GM23248 (cell line): ENCODE data around the gene CLCF1.

Source experiments
- EZH2 ChIP-seq: fragments of 200-600 bp; sonication (generic); IDR thresholded peaks from 2 replicates; pipeline ENCODE4 v1.6.1; 2018; ENCODE audit warnings: antibody characterized with exemption, mild to moderate bottlenecking; ENCODE audit not compliant: insufficient read depth, poor library complexity, severe bottlenecking
- EZH2phosphoT487 ChIP-seq: fragments of 200-600 bp; sonication (generic); IDR thresholded peaks from 2 replicates; pipeline ENCODE4 v1.6.1; 2018; ENCODE audit warnings: antibody characterized with exemption, moderate library complexity, mild to moderate bottlenecking, low read depth; ENCODE audit not compliant: insufficient read depth

- TF ChIP-seq EZH2 (no peak), EZH2phosphoT487 (no peak)
Measured at GRCh38 chr11:67405688-67406339, 32.4 kb upstream of the CLCF1 start.
